ENCODE results near the gene ADCY7.

DNA sequence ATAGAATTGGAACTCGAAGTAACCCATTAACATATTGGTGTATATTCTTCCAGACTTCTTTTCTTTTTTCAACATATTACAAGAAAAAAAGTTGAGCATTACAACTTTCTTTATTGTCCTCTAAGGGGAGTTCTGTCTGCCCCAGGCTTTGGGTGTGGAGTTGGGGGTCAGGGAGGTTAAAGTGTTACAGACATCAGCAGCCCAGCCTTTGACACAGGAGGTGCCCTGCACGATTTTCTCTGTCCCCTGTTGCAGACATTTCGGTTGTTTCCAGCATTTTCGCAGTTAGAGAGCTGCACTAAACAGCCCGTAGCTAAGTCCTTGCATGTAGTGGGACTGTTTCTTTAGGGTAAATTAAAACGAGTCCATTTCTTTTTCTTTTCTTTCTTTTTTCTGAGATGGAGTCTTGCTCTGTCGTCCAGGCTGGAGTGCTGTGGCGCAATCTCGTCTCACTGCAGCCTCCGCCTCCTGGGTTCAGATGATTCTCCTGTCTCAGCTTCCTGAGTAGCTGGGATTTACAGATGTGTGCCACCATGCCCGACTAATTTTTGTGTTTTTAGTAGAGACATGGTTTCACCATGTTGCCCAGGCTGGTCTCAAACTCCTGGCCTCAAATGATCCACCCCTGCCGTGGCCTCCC lies 13.4 kb upstream of the ADCY7 start:
- TF ChIP-seq, protein P1, sequence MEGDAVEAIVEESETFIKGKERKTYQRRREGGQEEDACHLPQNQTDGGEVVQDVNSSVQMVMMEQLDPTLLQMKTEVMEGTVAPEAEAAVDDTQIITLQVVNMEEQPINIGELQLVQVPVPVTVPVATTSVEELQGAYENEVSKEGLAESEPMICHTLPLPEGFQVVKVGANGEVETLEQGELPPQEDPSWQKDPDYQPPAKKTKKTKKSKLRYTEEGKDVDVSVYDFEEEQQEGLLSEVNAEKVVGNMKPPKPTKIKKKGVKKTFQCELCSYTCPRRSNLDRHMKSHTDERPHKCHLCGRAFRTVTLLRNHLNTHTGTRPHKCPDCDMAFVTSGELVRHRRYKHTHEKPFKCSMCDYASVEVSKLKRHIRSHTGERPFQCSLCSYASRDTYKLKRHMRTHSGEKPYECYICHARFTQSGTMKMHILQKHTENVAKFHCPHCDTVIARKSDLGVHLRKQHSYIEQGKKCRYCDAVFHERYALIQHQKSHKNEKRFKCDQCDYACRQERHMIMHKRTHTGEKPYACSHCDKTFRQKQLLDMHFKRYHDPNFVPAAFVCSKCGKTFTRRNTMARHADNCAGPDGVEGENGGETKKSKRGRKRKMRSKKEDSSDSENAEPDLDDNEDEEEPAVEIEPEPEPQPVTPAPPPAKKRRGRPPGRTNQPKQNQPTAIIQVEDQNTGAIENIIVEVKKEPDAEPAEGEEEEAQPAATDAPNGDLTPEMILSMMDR (conservative IDR thresholded peaks at IDR 0.05; ENCODE audit: low read depth, low read length) = no peak
- TF ChIP-seq EZH2 (IDR thresholded peaks at IDR 0.05; ENCODE audit: borderline replicate concordance, low read depth, low read length, poor library complexity, severe bottlenecking) = no peak
